IPS DF 6.9 (cell line): ENCODE results near the gene RUBCN.
A peak's percentile ranks its signal among the peaks of the same experiment; 100 is the strongest.
"Not testable (repeated sequence)": the region's sequence is repeated elsewhere in the genome, so short reads cannot be mapped to it uniquely, and the experiment has no call there.

Source experiments
- DNase-seq: peaks from one replicate; pipeline ENCODE4 v3.0.0-alpha.2; 2013; ENCODE audit warnings: low read depth, low spot score
- H3K27ac ChIP-seq: one replicate; pipeline ENCODE4 v1.5.1; 2013; ENCODE audit warnings: low read length, control low read depth
- H3K27me3 ChIP-seq: 2 replicates; pipeline ENCODE4 v1.6.1; 2013; ENCODE audit warnings: mild to moderate bottlenecking, low read length; ENCODE audit not compliant: control insufficient read depth, insufficient read depth
- H3K36me3 ChIP-seq: 2 replicates; pipeline ENCODE4 v1.6.1; 2013; ENCODE audit warnings: low read length; ENCODE audit not compliant: control insufficient read depth, insufficient read depth
- H3K4me1 ChIP-seq: 2 replicates; pipeline ENCODE4 v1.6.1; 2013; ENCODE audit warnings: low read length; ENCODE audit not compliant: control insufficient read depth, insufficient read depth
- H3K4me3 ChIP-seq: 2 replicates; pipeline ENCODE4 v1.5.1; 2013; ENCODE audit warnings: mild to moderate bottlenecking, low read length
- H3K9me3 ChIP-seq: 2 replicates; pipeline ENCODE4 v1.6.1; 2013; ENCODE audit warnings: low read length, inconsistent platforms; ENCODE audit not compliant: control insufficient read depth, insufficient read depth
- WGBS: extraction: QIAGEN DNeasy Blood & Tissue Kit; methylation state at CpG from one replicate; pipeline ENCODE4 v1.1.7; 2013; ENCODE audit warnings: mixed read lengths, missing lambda C conversion rate; ENCODE audit not compliant: insufficient read length, insufficient coverage; 5-methylcytosine and 5-hydroxymethylcytosine counted together

Gene RUBCN

DNA sequence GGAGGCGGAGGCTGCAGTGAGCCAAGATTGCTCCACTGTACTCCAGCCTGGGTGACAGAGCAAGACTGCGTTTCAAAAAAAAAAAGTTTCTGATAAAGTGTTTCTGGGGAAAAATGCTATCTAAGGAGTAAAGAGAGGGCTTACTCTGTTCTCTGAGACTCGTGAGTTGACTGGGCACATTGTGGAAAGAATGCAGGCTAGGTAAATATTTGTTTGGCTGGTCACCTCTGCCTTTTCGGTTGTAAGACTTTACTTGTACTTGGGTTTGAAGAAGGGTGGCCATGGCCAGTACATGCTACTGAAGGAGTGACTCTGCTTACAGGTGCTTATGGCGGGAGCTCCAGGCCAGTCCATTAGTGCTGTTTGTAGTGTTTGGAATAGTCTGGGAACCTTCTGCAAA lies 68.7 kb downstream of the RUBCN start:
- H3K4me3 ChIP-seq = no peak overlapping the region
- no peaks in the 10 kb centered on the region for H3K36me3 ChIP-seq
- H3K4me1 ChIP-seq = peaks cover 2% of the 10 kb centered on the region; the same call in 1 of the 2 replicates
- DNase-seq = no peak
- WGBS = no CpG with 5 or more reads among the region's 5 CpGs
- no peaks in the 10 kb centered on the region for H3K9me3 ChIP-seq
- H3K27me3 ChIP-seq = no peaks in the 10 kb centered on the region
- no peak overlapping the region for H3K27ac ChIP-seq

DNA sequence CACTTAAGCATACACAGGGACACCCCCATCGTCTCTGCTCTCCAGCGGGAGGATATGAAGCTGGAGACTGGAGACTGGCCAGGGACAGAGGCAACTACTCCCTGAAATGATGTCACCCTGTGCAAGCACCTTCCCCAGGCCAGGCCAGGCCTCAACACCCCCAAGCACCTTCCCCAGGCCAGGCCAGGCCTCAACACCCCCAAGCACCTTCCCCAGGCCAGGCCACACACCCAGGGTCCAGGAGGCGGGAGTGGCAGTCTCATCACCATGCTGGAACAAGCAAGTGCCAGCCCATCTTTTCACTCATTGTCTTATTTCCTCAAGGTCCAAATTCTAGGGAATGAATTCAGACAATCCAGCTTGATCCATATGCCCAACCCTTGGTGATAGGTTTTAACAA lies 69.4 kb downstream of the RUBCN start:
- not testable (repeated sequence) for H3K27me3 ChIP-seq, H3K4me1 ChIP-seq, H3K9me3 ChIP-seq, H3K36me3 ChIP-seq, H3K4me3 ChIP-seq, DNase-seq, H3K27ac ChIP-seq
- no CpG with 5 or more reads among the region's 3 CpGs for WGBS

DNA sequence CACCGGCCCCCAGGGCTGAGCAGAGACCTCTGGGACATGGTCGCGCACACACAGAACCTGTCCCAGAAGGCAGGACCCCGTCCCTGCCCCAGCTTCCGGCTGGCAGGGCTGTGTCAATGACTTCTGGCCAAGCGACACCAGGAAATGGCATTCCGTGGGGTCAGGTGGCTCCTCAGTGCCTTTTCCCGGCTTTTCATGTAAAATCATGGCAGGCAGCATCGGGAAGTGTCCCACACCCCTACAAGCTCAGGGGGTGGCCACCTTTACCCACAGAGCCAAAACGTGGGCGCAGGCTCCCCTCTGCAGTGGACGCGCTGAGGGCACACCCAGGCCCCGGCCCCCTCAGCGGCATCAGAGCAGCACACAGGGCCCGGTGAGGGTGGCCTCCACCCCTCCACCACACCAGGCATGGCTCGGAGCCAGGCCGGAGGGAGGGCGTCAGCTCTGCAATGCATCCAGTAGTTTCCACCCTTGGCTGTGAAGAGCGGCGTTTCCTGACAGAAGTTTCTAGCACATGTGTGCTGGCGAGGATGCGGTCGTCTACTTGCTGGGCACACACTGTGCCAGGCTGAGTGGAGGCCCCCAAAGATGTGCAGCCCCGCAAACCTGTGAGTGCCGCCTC lies 70.4 kb downstream of the RUBCN start:
- WGBS = no CpG with 5 or more reads among the region's 26 CpGs
- not testable (repeated sequence) for DNase-seq, H3K9me3 ChIP-seq, H3K27me3 ChIP-seq, H3K27ac ChIP-seq, H3K4me1 ChIP-seq, H3K4me3 ChIP-seq, H3K36me3 ChIP-seq

DNA sequence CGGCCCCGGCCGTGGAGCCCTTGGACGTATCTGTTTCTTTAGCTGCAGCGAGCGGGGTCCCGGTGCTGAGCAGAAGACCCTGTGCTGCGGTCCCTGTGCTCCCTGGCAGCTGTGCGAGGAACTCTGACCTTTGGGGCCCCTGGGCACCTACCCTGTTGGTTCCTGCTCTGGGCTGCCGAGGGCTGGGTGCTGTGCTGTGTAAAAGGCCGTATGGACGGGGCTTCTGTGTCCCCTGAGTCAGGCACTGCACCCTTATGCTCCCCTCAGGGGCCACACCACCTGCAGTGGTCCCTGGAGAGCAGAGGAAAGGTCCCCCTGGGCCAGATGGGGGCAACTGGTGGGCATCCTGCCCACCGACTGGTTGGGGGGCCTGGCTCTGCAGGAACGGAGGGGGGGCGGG lies 71.2 kb downstream of the RUBCN start:
- not testable (repeated sequence) for DNase-seq, H3K27ac ChIP-seq, H3K4me1 ChIP-seq, H3K9me3 ChIP-seq, H3K4me3 ChIP-seq, H3K36me3 ChIP-seq, H3K27me3 ChIP-seq
- no CpG with 5 or more reads among the region's 15 CpGs for WGBS

DNA sequence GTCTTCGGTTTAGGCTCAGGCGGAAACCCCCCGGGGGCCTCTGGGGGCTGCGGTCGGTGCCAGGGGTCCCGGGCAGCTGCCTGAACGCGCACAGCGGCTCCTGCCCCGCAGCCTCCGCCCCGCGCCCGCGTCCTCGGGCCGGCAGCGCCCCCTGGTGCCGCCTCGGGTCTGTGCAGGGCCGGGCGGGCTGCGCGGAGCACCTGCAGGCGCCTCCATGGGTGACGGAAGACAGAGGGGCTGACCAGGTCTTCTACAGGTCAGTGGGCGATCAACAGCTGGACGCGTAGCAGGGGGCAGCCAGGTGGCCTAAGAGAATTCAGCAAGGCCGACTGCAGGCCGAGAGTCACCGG lies 71.6 kb downstream of the RUBCN start:
- not testable (repeated sequence) for H3K27me3 ChIP-seq, H3K27ac ChIP-seq, H3K36me3 ChIP-seq, H3K9me3 ChIP-seq, H3K4me1 ChIP-seq, DNase-seq
- peak overlapping the region; percentile 25; the same call in 1 of the 2 replicates for H3K4me3 ChIP-seq
- WGBS = no CpG with 5 or more reads among the region's 32 CpGs

DNA sequence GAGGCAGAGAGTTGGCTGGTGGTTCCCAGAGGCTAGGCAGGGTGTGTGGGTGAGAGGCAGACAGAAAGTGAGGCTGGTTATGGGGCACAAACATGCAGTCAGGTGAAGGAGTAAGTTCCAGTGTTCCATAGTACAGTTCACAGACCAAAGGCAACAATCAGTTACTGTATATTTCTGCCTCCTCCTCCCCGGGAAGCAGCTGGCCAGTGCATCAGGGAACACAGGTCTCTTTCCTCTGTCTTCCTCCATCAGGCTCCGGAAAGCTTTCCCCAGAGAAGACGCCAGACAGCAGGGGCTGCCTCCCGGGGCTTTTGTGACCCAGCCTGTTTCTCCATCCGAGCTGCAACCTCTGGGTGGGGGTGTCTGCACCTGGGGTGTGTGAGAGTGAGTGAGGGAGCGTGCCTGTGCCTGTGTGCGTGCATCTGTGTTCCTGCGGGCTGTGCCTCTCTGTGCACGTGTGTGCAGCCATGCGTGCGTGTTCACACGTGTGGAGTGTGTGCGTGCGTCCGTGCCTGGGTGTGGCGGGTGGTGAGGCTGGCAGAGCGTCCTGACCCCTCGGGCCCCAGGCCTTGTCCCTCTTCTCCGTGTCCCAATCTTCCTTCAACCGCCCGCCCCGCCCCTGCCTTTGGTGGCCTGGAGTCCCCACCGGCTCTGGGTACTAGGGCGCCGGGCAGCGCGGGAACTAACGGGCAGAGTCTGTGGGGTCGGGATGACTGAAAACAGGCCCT lies 72.1 kb downstream of the RUBCN start:
- no CpG with 5 or more reads among the region's 29 CpGs for WGBS
- not testable (repeated sequence) for H3K36me3 ChIP-seq, H3K27ac ChIP-seq, H3K4me1 ChIP-seq, DNase-seq, H3K9me3 ChIP-seq, H3K27me3 ChIP-seq
- H3K4me3 ChIP-seq = peak overlapping the region; percentile 25; the same call in 1 of the 2 replicates

DNA sequence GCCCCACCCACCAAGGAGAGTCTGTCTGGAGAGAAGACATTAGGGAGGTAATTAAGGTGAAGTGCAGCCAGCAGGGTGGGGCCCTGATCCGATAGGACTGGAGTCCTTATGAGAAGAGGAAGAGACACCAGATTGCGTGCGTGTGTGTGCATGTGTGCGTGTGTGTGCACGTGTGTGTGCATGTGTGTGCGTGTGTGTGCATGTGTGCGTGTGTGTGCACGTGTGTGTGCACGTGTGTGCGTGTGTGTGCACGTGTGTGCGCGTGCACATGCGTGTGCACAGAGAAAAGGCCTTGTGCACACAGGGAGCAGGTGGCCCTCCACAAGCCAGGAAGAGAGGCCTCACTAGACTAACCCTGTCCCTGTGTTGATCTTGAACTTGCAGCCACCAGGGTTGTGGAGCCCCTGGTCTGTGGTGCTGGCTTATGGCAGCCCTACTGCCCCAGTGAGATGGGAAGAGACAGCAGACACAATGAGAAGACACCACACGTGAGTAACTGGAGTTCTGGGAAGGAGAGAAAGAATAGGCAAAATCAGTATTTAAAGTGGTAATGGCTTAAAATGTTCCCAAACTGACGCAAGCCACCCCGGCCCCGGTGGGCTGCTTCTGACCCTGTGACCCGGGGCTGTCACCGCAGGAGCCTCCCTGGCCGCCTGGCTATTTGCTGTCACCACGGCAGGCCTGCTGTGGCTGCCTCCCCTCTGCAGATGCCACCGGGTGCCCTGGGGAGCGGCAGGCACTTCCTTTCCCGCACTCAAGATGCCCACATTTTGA lies 73.2 kb downstream of the RUBCN start:
- WGBS = no CpG with 5 or more reads among the region's 25 CpGs
- not testable (repeated sequence) for H3K4me1 ChIP-seq, H3K27ac ChIP-seq

DNA sequence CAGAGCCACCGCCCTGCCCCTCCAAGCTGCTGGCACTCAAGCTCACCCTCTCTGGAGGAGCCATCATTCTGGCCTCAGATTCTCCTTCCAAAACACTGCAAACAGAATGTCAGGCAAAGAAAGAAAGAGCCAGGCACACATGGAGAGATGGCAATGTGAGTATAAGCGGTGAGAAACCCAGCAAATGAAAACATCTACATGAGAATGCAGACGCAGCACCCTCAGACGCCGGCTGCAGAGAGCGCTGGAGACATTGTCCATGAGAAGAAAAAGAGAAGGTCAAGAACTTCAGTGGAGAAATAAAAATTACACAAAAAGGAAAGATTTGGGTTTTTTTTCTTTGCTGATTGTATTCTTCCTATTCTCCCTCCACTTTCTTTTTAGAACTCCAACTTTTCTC lies 74.4 kb downstream of the RUBCN start:
- DNase-seq, H3K9me3 ChIP-seq, H3K4me1 ChIP-seq, H3K36me3 ChIP-seq, H3K4me3 ChIP-seq, H3K27ac ChIP-seq, H3K27me3 ChIP-seq: not testable (repeated sequence)
- WGBS = no CpG with 5 or more reads among the region's 6 CpGs

More for the DNA sequence above, 73.2 kb downstream of the RUBCN start:
- H3K36me3 ChIP-seq, H3K27me3 ChIP-seq, H3K9me3 ChIP-seq, DNase-seq, H3K4me3 ChIP-seq: not testable (repeated sequence)

DNA sequence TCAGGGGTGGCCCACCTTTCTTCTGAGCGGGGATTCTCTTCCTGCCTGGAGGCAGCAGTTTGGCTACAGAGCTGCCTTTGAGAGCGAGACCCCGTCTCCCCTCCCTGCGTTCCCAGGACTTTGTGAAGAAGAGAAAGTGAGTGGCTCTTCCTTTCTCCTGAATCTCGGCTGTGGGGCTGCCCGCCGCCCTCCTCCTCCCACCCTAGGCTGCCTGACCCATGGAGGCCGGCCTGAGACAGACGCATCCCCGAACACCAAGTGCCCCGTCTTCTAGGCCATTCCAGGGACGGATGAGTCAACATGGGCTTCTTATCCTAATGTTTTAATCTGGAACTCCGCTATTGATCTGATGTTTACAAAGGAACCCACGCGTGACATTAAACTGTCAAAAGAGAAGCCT lies 74.8 kb downstream of the RUBCN start:
- H3K4me1 ChIP-seq, H3K27ac ChIP-seq, H3K27me3 ChIP-seq, H3K36me3 ChIP-seq, DNase-seq, H3K4me3 ChIP-seq, H3K9me3 ChIP-seq: not testable (repeated sequence)
- no CpG with 5 or more reads among the region's 15 CpGs for WGBS

DNA sequence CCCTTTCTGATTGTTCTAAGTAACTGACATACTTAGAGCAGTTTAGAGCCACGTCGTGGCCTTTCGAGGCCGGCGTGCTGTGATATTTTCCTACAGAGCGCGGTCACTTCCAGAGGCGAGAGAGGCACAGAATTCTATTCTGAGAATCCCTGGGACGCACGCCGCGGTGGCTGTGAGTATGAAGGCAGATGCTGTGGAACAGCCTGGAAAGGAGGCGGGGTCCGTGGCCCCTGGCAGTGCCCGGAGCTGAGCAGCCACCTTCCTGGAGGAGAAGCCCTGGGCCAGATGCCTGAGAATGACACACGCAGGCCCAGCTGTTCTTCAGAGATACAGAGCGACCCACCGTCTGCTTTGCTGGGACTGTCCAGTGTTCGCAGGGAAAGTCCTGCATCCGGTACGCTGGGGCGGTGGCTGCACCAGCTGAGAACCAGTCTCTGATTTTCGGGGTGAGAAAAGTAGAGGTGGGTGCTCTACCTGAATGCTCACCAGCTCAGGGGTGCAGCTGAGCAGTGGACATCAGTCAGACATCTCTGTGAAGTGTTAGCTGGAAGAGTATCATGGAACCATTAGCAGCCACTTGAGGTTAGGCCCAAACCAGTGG lies 75.4 kb downstream of the RUBCN start:
- not testable (repeated sequence) for DNase-seq, H3K36me3 ChIP-seq, H3K9me3 ChIP-seq, H3K27ac ChIP-seq, H3K4me3 ChIP-seq, H3K4me1 ChIP-seq, H3K27me3 ChIP-seq
- WGBS = no CpG with 5 or more reads among the region's 23 CpGs
